ENCODE measurements around the gene BRWD1.

BRWD1 gene

DNA sequence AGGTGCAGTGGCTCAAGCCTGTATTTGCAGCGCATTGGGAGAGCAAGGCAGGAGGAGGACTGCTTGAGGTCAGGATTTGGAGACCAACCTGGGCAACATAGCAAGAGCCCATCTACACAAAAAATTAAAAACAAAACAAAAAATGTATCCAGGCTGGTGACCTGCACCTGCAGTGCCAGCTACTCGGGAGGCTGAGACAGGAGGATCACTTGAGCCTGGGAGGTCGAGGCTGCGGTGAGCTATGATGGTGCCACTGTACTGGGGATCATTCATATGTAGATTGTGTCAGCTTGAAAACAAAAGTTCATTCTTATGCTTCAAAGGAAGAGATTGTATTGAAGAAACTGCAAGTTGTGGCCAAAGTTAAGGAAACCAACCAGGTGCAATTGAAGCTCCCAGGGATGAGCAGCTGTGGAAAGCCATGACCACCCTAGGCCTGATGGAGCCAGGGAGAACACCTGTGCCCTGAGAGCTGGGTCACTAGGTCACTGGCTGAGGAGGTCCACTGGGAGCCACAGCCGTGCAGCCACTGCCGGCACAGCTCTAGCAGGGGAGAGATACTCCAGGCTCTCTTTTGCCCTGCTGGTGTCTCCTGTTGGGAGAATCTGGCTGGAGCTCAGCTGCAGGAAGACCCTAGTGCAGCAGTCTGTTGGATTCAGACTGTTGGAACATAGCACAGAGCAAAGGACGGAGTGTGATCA lies 13.3 kb upstream of the BRWD1 start:
- H3K9me3 ChIP-seq (ENCODE audit: control insufficient read depth, insufficient read depth, low read length): no peaks in the 10 kb centered on the region
- no peaks in the 10 kb centered on the region for H4K20me1 ChIP-seq (ENCODE audit: control insufficient read depth, insufficient read depth, low read depth, low read length)
- H3K36me3 ChIP-seq (ENCODE audit: control insufficient read depth, low read length): no peaks in the 10 kb centered on the region
- peaks cover 89% of the 10 kb centered on the region for H3K4me1 ChIP-seq (ENCODE audit: control insufficient read depth, low read length)
- H3K79me2 ChIP-seq (ENCODE audit: control insufficient read depth, low read length): peaks cover 2% of the 10 kb centered on the region; the same call in 1 of the 2 replicates
- peak overlapping the region; percentile 41 for H3K27ac ChIP-seq (ENCODE audit: low read depth, low read length)
- peaks cover 31% of the 10 kb centered on the region for H3F3A ChIP-seq (ENCODE audit: control insufficient read depth, insufficient read depth)
- no peaks in the 10 kb centered on the region for H3K27me3 ChIP-seq (ENCODE audit: control insufficient read depth, low read length)
- H3K9me2 ChIP-seq (replicated peaks; ENCODE audit: control insufficient read depth, low read length): no peaks in the 10 kb centered on the region
- no peak overlapping the region for H3K4me3 ChIP-seq (ENCODE audit: low read length)
- TF ChIP-seq, protein P1, sequence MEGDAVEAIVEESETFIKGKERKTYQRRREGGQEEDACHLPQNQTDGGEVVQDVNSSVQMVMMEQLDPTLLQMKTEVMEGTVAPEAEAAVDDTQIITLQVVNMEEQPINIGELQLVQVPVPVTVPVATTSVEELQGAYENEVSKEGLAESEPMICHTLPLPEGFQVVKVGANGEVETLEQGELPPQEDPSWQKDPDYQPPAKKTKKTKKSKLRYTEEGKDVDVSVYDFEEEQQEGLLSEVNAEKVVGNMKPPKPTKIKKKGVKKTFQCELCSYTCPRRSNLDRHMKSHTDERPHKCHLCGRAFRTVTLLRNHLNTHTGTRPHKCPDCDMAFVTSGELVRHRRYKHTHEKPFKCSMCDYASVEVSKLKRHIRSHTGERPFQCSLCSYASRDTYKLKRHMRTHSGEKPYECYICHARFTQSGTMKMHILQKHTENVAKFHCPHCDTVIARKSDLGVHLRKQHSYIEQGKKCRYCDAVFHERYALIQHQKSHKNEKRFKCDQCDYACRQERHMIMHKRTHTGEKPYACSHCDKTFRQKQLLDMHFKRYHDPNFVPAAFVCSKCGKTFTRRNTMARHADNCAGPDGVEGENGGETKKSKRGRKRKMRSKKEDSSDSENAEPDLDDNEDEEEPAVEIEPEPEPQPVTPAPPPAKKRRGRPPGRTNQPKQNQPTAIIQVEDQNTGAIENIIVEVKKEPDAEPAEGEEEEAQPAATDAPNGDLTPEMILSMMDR (IDR thresholded peaks at IDR 0.05; ENCODE audit: low read depth, low read length, poor library complexity, severe bottlenecking): no peak
- TF ChIP-seq EZH2phosphoT487 (IDR thresholded peaks at IDR 0.05; ENCODE audit: borderline replicate concordance, low read length): no peak
- H3K4me2 ChIP-seq (ENCODE audit: low read length): no peak overlapping the region

DNA sequence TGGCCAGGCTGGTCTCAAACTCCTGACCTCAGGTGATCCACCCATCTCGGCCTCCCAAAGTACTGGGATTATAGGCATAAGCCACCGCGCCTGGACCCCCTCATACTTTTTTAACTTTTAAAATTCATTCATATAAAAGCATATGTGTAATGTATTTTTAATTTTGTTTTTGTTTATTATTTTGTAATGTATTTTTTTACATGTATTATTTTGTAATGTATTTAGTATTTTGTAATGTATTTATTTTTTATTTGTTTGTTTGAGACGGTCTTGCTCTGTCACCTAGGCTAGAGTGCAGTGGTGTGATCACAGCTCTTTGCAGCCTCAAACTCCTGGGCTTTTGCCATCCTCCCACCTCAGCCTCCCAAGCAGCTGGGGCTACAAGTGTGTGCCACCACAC lies 12.0 kb upstream of the BRWD1 start:
- H3K4me1 ChIP-seq (ENCODE audit: control insufficient read depth, low read length): peaks cover 89% of the 10 kb centered on the region
- H3K27ac ChIP-seq (ENCODE audit: low read depth, low read length): no peak overlapping the region
- H3K27me3 ChIP-seq (ENCODE audit: control insufficient read depth, low read length): no peaks in the 10 kb centered on the region
- H3K9me2 ChIP-seq (replicated peaks; ENCODE audit: control insufficient read depth, low read length): no peaks in the 10 kb centered on the region
- no peak for TF ChIP-seq EZH2phosphoT487 (IDR thresholded peaks at IDR 0.05; ENCODE audit: borderline replicate concordance, low read length)
- TF ChIP-seq, protein P1 (IDR thresholded peaks at IDR 0.05; ENCODE audit: low read depth, low read length, poor library complexity, severe bottlenecking): no peak
- H3K9me3 ChIP-seq (ENCODE audit: control insufficient read depth, insufficient read depth, low read length): no peaks in the 10 kb centered on the region
- no peaks in the 10 kb centered on the region for H4K20me1 ChIP-seq (ENCODE audit: control insufficient read depth, insufficient read depth, low read depth, low read length)
- H3K36me3 ChIP-seq (ENCODE audit: control insufficient read depth, low read length): no peaks in the 10 kb centered on the region
- H3F3A ChIP-seq (ENCODE audit: control insufficient read depth, insufficient read depth): peaks cover 32% of the 10 kb centered on the region
- no peak overlapping the region for H3K4me3 ChIP-seq (ENCODE audit: low read length)
- H3K4me2 ChIP-seq (ENCODE audit: low read length): no peak overlapping the region
- peaks cover 9% of the 10 kb centered on the region for H3K79me2 ChIP-seq (ENCODE audit: control insufficient read depth, low read length)

DNA sequence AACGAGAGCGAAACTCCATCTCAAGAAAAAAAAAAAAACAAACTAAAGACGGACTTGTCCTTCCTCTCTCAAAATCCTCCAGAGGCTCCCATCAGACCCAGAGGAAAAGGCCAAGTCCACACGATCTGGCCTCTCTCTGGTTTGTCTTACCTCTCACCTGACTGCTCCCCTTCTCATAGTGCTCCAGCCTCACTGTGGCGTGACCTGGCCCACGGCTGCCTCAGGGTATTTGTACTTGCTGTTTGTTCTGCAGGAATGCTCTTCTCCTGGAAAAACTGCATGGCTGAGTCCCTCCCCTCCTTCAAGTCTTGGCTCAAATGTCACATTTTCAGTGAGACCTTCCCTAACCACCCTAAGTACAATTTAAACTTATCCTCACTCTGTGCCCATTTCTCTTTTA lies 8.0 kb upstream of the BRWD1 start:
- H3K27me3 ChIP-seq (ENCODE audit: control insufficient read depth, low read length): no peaks in the 10 kb centered on the region
- peaks cover 3% of the 10 kb centered on the region; the same call in 1 of the 2 replicates for H3K36me3 ChIP-seq (ENCODE audit: control insufficient read depth, low read length)
- peaks cover 20% of the 10 kb centered on the region for H3K79me2 ChIP-seq (ENCODE audit: control insufficient read depth, low read length)
- H3K4me1 ChIP-seq (ENCODE audit: control insufficient read depth, low read length): peaks cover 90% of the 10 kb centered on the region
- TF ChIP-seq, protein P1 (IDR thresholded peaks at IDR 0.05; ENCODE audit: low read depth, low read length, poor library complexity, severe bottlenecking): no peak
- no peak for TF ChIP-seq EZH2phosphoT487 (IDR thresholded peaks at IDR 0.05; ENCODE audit: borderline replicate concordance, low read length)
- H4K20me1 ChIP-seq (ENCODE audit: control insufficient read depth, insufficient read depth, low read depth, low read length): no peaks in the 10 kb centered on the region
- peak overlapping the region; percentile 97 for H3K4me2 ChIP-seq (ENCODE audit: low read length)
- H3K27ac ChIP-seq (ENCODE audit: low read depth, low read length): peak overlapping the region; percentile 96
- peaks cover 43% of the 10 kb centered on the region for H3F3A ChIP-seq (ENCODE audit: control insufficient read depth, insufficient read depth)
- H3K9me3 ChIP-seq (ENCODE audit: control insufficient read depth, insufficient read depth, low read length): no peaks in the 10 kb centered on the region
- no peaks in the 10 kb centered on the region for H3K9me2 ChIP-seq (replicated peaks; ENCODE audit: control insufficient read depth, low read length)
- peak overlapping the region; percentile 75 for H3K4me3 ChIP-seq (ENCODE audit: low read length)
